ENCODE measurements around the gene ALG14. TPM values are rescaled to one million over a fixed set of nuclear protein-coding genes. Genes with fewer than 3 reads are reported as not detected.

ALG14 gene
- total RNA-seq, 1 donor from 2014 or later, result 3.4 TPM

- DNase-seq, result no peak
- Histone ChIP-seq H3K27me3 (no peaks in the 10 kb centered on the region), H3K4me1 (peaks cover 9% of the 10 kb centered on the region), H3K4me3 (no peak overlapping the region), H3K36me3 (no peaks in the 10 kb centered on the region), H3K9me3 (no peaks in the 10 kb centered on the region), H3K27ac (no peak overlapping the region)
- ATAC-seq, result no peak
- intact Hi-C loops (cut with DNase I), result no loop called here
- TF ChIP-seq CTCF (IDR thresholded peaks at IDR 0.05), result no peak
Measured at GRCh38 chr1:94940738-94941137, 132.0 kb downstream of the ALG14 start.

GRCh38 chr1:94937820-94938219 lies 134.9 kb downstream of the ALG14 start:
- intact Hi-C loops (cut with DNase I), result no loop called here
- DNase-seq, result no peak
- no peak overlapping the region for H3K4me3 ChIP-seq
- no peak overlapping the region for H3K27ac ChIP-seq
- H3K9me3 ChIP-seq, result no peaks in the 10 kb centered on the region
- TF ChIP-seq CTCF (IDR thresholded peaks at IDR 0.05), result no peak
- H3K36me3 ChIP-seq, result no peaks in the 10 kb centered on the region
- ATAC-seq, result no peak
- H3K4me1 ChIP-seq, result peaks cover 13% of the 10 kb centered on the region
- H3K27me3 ChIP-seq, result no peaks in the 10 kb centered on the region

DNA sequence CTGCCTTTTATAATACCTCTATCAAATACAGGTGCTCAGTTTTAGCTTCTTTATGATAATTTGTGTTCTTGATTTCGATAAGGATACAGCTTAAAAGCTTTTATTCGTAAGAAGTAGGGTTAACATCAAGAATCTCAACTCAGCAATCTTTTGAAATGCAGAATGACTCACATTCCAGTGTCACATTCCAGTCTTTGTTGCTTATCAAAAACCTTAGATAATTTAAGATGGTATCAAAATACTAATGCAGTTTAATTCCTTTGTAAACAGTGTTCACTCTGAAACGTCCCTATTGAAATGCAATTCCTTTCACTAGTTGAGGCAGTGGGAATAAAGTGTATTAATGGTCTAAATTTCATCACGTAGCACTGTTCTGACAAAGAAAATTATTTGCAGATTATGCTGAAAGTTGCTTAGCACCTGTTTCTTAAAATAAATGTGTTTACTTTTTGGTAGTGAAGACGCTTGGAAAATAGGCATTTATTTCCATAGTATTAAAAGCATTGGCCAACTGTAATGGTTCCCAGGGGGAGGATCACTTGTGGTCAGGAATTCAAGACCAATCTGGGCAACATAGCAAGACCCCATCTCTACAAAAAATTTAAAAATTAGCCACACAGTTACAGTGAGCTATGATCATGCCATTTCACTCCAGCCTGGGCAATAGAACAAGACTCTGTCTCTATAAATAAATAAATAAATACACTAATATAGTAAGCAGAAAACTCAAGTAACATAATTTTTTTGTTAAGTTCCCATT lies 135.7 kb downstream of the ALG14 start:
- H3K27ac ChIP-seq, result no peak overlapping the region

GRCh38 chr1:94935476-94935875 lies 137.3 kb downstream of the ALG14 start:
- ATAC-seq, result no peak
- no peaks in the 10 kb centered on the region for H3K36me3 ChIP-seq
- no peak overlapping the region for H3K4me3 ChIP-seq
- peaks cover 13% of the 10 kb centered on the region for H3K4me1 ChIP-seq
- intact Hi-C loops (cut with DNase I), result no loop called here
- no peaks in the 10 kb centered on the region for H3K9me3 ChIP-seq
- no peaks in the 10 kb centered on the region for H3K27me3 ChIP-seq
- no peak for DNase-seq
- TF ChIP-seq CTCF (IDR thresholded peaks at IDR 0.05), result no peak
- H3K27ac ChIP-seq, result no peak overlapping the region

More for the DNA sequence above, 135.7 kb downstream of the ALG14 start:
- Histone ChIP-seq H3K36me3 (no peaks in the 10 kb centered on the region), H3K9me3 (no peaks in the 10 kb centered on the region), H3K4me1 (peaks cover 13% of the 10 kb centered on the region), H3K27me3 (no peaks in the 10 kb centered on the region), H3K4me3 (no peak overlapping the region)
- DNase-seq (no peak), ATAC-seq (no peak)
- TF ChIP-seq CTCF (IDR thresholded peaks at IDR 0.05), result no peak
- intact Hi-C loops (cut with DNase I), result no loop called here

- no peaks in the 10 kb centered on the region for H3K36me3 ChIP-seq
- H3K27me3 ChIP-seq, result no peaks in the 10 kb centered on the region
- no peak overlapping the region for H3K27ac ChIP-seq
- peaks cover 16% of the 10 kb centered on the region for H3K4me1 ChIP-seq
- no peak overlapping the region for H3K4me3 ChIP-seq
- no peaks in the 10 kb centered on the region for H3K9me3 ChIP-seq
- DNase-seq (no peak), ATAC-seq (no peak)
- intact Hi-C loops (cut with DNase I), result no loop called here
- no peak for TF ChIP-seq CTCF (IDR thresholded peaks at IDR 0.05)
Measured at GRCh38 chr1:94935034-94935433, 137.7 kb downstream of the ALG14 start.

Data from upper lobe of right lung (tissue), 1 donor.